ENCODE data around the gene CTNNBIP1.

Gene CTNNBIP1

DNA sequence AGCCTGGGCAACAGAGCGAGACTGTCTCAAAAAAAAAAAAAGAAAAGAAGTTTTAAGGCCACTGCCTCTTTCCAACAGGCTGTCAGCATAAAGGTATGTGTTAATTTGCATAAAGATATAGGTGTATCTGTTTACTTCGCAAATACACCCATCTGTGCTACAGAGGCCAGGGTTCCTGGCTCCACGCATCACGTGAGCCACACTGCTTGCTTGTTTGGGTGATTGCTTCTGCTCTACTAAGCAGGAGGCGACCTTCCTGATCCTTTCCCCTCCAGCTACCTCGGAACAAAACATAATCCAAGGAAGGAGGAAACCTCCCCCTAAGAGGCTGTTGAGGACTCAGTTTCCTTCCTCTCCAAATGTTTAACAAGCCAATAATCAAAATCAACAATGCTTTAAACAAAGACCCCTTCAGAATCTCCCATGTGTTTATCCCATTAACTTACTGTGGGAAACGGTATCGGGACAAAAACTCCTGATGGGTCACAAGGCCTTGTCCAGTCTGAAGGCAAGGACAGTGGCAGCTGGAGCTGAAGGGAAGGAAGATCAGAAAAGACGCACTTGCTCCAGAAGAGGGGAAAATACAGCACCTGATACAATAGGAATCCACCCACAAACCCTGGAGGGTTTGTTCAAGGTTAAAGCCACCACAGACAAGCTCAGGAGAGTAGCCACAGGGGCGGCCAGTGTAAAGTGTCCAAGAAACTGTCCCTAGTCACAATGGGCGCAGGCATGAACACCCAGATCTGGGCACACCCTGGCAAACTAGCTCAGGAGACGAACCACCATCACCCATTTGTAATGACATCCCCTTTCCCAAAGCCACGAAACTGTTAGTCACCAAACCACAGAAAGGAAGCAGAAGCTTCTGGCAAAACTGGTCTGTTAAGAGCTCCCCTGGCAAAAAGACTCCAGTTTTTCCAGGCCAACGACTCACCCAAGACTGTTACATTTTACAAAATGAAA is 17.2 kb downstream of the CTNNBIP1 start:
- TF ChIP-seq, protein P1, sequence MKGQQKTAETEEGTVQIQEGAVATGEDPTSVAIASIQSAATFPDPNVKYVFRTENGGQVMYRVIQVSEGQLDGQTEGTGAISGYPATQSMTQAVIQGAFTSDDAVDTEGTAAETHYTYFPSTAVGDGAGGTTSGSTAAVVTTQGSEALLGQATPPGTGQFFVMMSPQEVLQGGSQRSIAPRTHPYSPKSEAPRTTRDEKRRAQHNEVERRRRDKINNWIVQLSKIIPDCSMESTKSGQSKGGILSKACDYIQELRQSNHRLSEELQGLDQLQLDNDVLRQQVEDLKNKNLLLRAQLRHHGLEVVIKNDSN (IDR thresholded peaks at IDR 0.05), result peak; percentile 82
- TF ChIP-seq TEAD4 (IDR thresholded peaks at IDR 0.05) (no peak), EP300 (IDR thresholded peaks at IDR 0.05; ENCODE audit: borderline replicate concordance) (no peak)

DNA sequence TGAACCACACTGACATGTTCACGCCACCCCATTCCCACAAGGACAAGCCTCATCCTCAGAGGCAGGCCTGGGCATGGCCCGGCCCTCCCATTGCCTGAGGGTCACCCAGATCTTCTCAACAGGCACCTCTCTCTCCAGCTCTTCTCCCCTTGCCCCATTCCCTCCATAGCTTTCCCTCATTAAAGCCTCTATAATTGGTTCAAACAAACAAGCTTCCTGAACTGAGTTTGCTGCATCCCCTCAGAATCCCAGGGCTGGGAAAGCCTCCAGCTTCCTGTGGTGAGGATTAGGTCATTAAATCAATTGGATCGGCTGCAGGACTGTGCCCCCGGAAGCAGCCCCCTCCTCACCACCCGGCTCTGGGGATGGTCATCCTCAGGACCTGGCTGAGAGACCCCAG is 18.9 kb downstream of the CTNNBIP1 start:
- no peak; the same call in none of the 2 replicates for TF ChIP-seq ZBTB7A (IDR thresholded peaks at IDR 0.05; ENCODE audit: low read depth)
- TF ChIP-seq EGR1 (IDR thresholded peaks at IDR 0.05), result no peak
- TF ChIP-seq NFIC (IDR thresholded peaks at IDR 0.05), result peak; percentile 42; the same call in 1 of the 2 replicates

DNA sequence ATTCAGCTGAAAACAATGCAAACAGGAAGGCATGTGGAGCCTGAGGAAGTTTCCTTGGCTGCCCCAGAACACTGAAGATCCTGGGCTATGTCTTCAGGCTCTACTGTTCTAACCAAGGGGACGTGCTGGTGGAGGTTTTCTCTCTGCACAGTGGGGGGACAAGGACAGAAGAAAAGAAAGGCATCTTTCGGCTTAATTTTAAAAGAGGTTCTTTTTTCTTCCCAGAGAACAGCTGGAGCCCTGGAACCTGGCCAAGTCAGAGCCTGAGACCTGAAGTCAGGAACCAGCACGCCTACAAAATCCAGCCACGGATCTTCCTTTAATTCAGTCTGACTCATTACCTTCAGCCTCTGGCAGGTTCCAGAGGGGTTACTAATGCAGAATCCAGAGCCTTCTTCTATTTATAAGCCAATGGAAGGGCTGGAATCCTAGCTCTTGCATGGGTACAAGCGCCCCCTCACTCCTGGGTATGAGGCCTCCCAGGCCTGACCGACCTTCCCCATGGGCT is 19.8 kb downstream of the CTNNBIP1 start:
- TF ChIP-seq CEBPB (IDR thresholded peaks at IDR 0.05) (no peak), TCF12 (IDR thresholded peaks at IDR 0.05; ENCODE audit: low read depth) (peak; percentile 46), NFIC (IDR thresholded peaks at IDR 0.05) (peak; percentile 84)

DNA sequence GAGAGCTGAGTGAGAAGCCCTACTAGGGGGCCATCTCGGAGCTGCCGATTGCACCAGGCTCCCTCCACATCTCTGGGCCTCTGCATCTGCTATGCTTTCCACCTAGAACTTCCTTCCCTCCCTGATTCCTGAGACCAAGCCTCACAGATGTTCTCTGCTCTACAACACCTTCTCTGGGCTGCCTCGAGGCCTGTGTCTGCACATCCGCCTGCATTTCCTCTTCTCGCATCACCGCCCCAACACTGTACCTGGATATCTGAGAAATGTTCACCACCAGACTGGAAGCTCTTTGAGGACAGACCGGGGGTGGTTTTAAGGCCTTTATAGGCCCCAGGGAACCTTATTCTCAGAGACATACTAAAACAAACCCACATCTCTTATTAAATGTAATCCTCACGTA is 20.7 kb downstream of the CTNNBIP1 start:
- no peak for TF ChIP-seq EGR1 (IDR thresholded peaks at IDR 0.05)

DNA sequence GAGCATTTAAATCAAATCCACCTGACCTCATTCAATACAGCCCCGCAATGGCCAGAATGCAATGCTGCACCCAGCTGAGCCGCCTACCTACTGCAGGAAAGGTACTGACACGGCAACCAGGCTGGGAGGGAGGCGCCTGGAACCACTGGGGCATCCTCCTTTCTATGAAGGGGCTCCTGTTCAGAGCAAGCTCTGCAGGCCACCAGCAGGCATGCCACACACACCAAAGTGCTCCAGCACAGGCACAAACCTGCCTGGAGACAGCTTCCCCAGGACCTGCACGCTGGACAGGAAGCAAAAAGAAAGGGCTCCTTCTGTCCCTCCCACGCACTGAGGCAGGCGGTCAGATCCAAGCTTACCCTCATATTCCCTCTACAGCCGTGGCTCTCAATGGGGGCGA is 21.2 kb downstream of the CTNNBIP1 start:
- TF ChIP-seq ZBTB7A (IDR thresholded peaks at IDR 0.05; ENCODE audit: low read depth) (no peak), TAF1 (IDR thresholded peaks at IDR 0.05; ENCODE audit: low read depth) (no peak), RAD21 (IDR thresholded peaks at IDR 0.05; ENCODE audit: low read depth) (no peak), EGR1 (IDR thresholded peaks at IDR 0.05) (no peak), EP300 (IDR thresholded peaks at IDR 0.05; ENCODE audit: borderline replicate concordance) (no peak), CEBPB (IDR thresholded peaks at IDR 0.05) (no peak), FOXM1 (IDR thresholded peaks at IDR 0.05; ENCODE audit: borderline replicate concordance, low read depth) (no peak), NFIC (IDR thresholded peaks at IDR 0.05) (no peak), TCF12 (IDR thresholded peaks at IDR 0.05; ENCODE audit: low read depth) (no peak)
- TF ChIP-seq, protein P2, sequence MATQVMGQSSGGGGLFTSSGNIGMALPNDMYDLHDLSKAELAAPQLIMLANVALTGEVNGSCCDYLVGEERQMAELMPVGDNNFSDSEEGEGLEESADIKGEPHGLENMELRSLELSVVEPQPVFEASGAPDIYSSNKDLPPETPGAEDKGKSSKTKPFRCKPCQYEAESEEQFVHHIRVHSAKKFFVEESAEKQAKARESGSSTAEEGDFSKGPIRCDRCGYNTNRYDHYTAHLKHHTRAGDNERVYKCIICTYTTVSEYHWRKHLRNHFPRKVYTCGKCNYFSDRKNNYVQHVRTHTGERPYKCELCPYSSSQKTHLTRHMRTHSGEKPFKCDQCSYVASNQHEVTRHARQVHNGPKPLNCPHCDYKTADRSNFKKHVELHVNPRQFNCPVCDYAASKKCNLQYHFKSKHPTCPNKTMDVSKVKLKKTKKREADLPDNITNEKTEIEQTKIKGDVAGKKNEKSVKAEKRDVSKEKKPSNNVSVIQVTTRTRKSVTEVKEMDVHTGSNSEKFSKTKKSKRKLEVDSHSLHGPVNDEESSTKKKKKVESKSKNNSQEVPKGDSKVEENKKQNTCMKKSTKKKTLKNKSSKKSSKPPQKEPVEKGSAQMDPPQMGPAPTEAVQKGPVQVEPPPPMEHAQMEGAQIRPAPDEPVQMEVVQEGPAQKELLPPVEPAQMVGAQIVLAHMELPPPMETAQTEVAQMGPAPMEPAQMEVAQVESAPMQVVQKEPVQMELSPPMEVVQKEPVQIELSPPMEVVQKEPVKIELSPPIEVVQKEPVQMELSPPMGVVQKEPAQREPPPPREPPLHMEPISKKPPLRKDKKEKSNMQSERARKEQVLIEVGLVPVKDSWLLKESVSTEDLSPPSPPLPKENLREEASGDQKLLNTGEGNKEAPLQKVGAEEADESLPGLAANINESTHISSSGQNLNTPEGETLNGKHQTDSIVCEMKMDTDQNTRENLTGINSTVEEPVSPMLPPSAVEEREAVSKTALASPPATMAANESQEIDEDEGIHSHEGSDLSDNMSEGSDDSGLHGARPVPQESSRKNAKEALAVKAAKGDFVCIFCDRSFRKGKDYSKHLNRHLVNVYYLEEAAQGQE (IDR thresholded peaks at IDR 0.05; ENCODE audit: low read depth), result no peak

DNA sequence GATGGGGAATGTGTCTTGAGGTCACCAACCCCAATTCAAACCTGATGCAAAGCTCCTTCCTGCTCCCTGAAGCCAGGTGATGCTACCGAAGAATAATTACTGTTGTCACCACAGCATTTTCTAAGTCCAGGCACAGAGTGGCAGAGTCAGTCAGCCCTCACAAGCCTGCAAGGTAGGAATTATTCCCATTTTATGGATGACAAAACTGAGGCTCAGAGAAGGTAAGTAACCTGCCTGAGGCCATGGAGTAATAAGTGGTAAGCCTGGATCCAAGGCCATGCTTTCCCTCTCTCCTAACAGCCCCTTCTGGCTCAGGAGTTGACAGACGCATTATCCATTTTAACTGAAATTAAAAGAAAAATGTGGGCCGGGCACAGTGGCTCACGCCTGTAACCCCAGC is 23.0 kb downstream of the CTNNBIP1 start:
- TF ChIP-seq, protein P1 (IDR thresholded peaks at IDR 0.05), result no peak
- TF ChIP-seq CEBPB (IDR thresholded peaks at IDR 0.05) (no peak), TCF12 (IDR thresholded peaks at IDR 0.05; ENCODE audit: low read depth) (no peak), TEAD4 (IDR thresholded peaks at IDR 0.05) (no peak), ZBTB7A (IDR thresholded peaks at IDR 0.05; ENCODE audit: low read depth) (no peak), TAF1 (IDR thresholded peaks at IDR 0.05; ENCODE audit: low read depth) (no peak), FOXM1 (IDR thresholded peaks at IDR 0.05; ENCODE audit: borderline replicate concordance, low read depth) (no peak), EP300 (IDR thresholded peaks at IDR 0.05; ENCODE audit: borderline replicate concordance) (no peak), RAD21 (IDR thresholded peaks at IDR 0.05; ENCODE audit: low read depth) (no peak), EGR1 (IDR thresholded peaks at IDR 0.05) (no peak), NFIC (IDR thresholded peaks at IDR 0.05) (no peak), YY1 (IDR thresholded peaks at IDR 0.05; ENCODE audit: low read depth) (no peak), CREB1 (IDR thresholded peaks at IDR 0.05; ENCODE audit: low read depth) (no peak)
- TF ChIP-seq, protein P2 (IDR thresholded peaks at IDR 0.05; ENCODE audit: low read depth), result no peak
- TF ChIP-seq, protein P3, sequence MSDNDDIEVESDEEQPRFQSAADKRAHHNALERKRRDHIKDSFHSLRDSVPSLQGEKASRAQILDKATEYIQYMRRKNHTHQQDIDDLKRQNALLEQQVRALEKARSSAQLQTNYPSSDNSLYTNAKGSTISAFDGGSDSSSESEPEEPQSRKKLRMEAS (IDR thresholded peaks at IDR 0.05), result no peak
